Colon (tissue), 2 donors: ENCODE results near the gene ACSBG1.
"Not testable (repeated sequence)": the region's sequence is repeated elsewhere in the genome, so short reads cannot be mapped to it uniquely, and the experiment has no call there.

Experiments
- FAIRE-seq: peaks from 2 replicates; lab custom pipeline; 2012; peaks lifted over from hg19 to GRCh38; lab: Jason Lieb, UNC
- donor health status: control.
- donor health status: control.

The ACSBG1 gene

GRCh38 chr15:78247911-78248310 lies 13.5 kb upstream of the ACSBG1 start:
- no peak for FAIRE-seq

DNA sequence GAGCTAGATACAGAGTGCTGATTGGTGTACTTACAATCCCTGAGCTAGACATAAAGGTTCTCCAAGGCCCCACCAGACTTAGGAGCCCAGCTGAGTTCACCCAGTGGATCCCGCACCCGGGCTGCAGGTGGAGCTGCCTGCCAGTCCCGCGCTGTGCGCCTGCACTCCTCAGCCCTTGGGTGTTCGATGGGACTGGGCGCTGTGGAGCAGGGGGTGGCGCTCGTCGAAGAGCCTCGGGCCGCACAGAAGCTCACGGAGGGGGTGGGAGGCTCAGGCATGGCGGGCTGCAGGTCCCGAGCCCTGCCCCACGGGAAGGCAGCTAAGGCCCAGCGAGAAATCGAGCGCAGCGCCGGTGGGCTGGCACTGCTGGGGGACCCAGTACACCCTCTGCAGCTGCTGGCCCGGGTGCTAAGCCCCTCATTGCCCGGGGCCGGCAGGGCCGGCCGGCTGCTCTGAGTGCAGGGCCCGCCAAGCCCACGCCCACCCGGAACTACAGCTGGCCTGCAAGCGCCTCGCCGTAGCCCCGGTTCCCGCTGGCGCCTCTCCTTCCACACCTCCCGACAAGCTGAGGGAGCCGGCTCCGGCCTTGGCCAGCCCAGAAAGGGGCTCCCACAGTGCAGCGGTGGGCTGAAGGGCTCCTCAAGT lies 11.7 kb upstream of the ACSBG1 start:
- FAIRE-seq: not testable (repeated sequence)

- not testable (repeated sequence) for FAIRE-seq
Measured at GRCh38 chr15:78245392-78245791, 11.0 kb upstream of the ACSBG1 start.

DNA sequence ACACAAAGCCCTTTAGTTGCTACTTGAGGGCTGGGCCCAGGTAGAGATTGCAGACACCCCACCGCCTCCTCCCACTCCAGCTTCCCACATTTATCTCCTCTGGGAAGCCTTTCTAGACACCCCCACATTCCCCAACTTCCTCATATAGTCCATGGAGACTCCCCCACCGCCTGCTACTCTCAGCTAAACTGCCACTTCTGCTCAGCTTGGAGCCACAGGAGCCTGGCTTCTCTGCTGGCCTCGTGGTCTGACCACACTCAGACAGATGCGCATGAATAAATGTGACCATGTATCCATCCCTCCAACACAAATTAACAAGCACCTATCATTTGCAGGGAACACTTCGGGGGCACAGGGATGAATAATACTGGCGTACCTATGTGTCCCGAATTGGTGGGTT lies 10.5 kb upstream of the ACSBG1 start:
- no peak for FAIRE-seq

GRCh38 chr15:78244101-78244500 lies 9.7 kb upstream of the ACSBG1 start:
- FAIRE-seq: no peak

GRCh38 chr15:78243491-78243941 lies 9.2 kb upstream of the ACSBG1 start:
- no peak for FAIRE-seq

DNA sequence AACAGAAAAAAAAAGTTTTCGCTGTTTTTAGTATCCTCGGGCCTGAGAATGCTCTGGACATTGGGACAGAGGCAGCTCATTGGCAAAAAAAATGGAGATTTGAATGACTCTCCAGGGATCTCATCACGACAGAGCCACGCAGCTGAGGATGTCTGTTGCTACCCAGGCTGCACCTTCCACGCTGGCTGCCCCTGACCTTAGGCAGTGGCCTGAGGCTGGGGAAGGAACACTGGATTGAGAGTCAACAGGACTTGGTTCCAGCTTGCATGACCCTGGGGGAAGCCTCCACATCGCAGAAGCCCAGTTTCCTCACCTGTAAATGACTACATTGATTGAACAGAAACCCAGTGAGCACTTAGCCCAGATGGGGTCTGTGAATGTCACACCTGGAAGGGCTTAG lies 8.7 kb upstream of the ACSBG1 start:
- no peak for FAIRE-seq

- FAIRE-seq: no peak
Measured at GRCh38 chr15:78242128-78242527, 7.8 kb upstream of the ACSBG1 start.

DNA sequence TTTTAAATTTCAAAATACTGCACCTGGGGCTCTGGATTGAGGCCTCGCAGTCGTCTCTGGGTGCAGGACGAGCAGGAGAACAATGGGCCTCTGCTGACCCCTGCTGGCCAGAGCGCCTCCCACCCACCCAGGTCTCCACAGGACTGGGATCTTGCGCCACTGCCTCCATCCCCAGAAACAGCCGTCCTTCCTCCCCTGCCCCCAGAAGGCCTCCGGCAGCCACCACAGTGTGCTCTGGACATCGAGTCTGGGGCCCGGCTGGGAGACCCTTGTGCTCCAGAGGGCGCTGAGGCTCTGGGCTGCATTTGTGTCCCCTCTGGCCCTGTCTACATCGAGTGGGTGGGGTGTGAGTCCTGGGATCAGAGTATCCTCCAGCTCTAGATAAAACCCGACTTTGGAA lies 6.7 kb upstream of the ACSBG1 start:
- no peak for FAIRE-seq

DNA sequence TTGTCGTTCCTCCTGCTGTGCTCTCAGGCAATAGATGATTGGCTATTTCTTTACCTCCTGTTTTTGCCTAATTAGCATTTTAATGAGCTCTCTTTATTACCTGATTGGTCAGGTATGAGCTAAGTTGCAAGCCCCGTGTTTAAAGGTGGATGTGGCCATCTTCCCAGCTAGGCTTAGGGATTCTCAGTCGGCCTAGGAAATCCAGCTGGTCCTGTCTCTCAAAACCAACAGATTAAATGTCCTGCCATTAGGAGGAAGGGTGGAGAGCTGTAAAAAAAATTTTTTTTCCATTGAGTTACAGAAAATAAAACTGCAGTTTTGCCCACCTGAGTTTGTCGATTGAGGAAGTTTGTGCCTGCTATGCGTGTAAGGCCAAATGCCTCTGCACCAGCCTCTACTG lies 5.4 kb upstream of the ACSBG1 start:
- FAIRE-seq: no peak

- FAIRE-seq: no peak
Measured at GRCh38 chr15:78237146-78237545, 2.8 kb upstream of the ACSBG1 start.

- FAIRE-seq: no peak
Measured at GRCh38 chr15:78236491-78236890, 2.1 kb upstream of the ACSBG1 start.

DNA sequence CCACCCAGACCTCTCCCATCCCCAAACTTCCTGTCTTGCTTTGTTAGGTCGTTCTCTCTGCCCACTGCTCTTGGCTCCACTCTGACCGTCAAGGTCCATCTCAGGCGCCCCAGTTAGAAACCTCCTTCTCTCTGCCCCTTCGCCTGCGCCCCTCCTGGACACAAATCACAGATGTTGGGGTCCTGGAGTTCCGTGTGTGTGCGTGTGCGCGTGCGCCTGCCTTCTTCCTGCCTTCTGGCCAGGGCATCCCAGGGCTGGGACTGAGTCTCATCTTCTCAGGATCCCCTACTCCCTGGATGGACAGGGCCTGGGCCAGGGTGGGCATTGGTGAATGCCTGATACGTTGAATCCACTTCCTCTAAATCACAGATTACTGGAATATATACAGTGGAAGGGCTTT lies 869 bp downstream of the ACSBG1 start:
- FAIRE-seq: no peak

DNA sequence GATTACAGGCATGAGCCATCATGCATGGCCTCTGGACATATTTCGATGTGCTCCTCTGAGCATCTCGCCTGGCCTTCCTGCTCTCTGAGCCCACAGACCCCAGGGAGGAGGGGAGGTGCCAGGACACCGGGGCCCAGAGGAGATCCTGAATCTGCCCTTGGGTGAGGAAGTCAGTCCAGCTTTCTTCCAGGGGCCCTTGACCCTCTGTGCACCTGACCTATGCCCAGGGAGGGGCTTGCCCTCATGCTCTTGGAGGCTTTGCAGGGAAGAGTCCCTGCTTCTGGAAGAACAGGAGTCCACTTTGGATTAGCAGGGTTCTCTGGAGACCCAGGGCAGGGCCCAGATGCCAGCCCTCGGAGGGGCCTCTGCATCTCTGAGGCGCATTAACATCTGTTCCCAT lies 1.4 kb downstream of the ACSBG1 start:
- FAIRE-seq: no peak

GRCh38 chr15:78229431-78230406 lies 4.6 kb downstream of the ACSBG1 start:
- FAIRE-seq: no peak

- no peak for FAIRE-seq
Measured at GRCh38 chr15:78228356-78228996, 5.9 kb downstream of the ACSBG1 start.

GRCh38 chr15:78225783-78226541 lies 8.4 kb downstream of the ACSBG1 start:
- FAIRE-seq: no peak

DNA sequence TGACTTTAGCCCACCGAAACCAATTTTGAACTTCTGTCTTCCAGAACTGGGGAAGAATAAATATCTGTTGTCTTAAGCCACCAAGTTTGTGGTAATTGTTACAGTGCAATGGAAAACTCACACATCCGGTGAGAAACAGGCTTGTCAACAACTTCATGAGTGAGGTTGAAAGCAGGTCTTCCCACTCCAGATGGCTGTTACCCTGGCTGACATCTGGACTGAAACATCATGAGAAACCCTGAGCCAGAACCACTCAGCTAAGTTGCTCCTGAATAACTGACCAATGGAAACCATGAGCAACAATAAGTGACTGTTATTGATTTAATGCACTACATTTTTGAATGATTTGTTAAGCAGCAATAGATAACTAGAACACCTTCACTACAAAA lies 10.3 kb downstream of the ACSBG1 start:
- no peak for FAIRE-seq

DNA sequence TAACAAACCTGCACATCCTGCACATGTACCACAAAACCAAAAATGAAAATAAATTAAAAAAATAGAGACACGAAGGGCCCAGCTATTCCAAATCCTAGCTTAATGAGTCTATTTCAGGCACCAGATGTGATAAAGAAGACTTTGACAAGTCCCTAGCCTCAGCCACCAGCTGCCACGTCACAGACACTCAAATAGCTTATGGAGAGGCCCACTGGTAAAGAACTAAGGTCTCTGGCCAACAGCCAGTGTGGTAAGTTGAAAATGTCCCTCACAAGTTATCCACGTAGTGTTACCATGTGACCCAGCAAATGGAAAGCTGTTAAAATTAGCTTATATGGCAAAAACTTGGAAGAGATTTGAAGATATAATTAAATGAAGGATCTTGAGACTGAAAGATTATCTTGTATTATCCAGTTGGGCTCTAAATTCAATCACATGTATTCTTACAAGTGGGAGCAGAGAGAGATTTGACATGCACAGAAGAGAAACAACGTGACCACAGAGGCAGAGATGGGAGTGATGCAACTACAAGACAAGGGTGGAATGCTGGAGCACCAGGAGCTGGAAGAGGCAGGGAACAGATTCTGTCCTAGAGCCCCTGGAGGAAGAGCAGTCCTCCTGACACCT lies 10.9 kb downstream of the ACSBG1 start:
- FAIRE-seq: no peak

- FAIRE-seq: no peak
Measured at GRCh38 chr15:78222745-78223395, 11.5 kb downstream of the ACSBG1 start.

- FAIRE-seq: no peak
Measured at GRCh38 chr15:78220713-78221112, 13.7 kb downstream of the ACSBG1 start.
